ENCODE data around the gene HYCC1.

GRCh38 chr7:23058408-23059096 is 44.6 kb upstream of the HYCC1 start:
- TF ChIP-seq CTCF (IDR thresholded peaks at IDR 0.05), result no peak
- TF ChIP-seq POLR2AphosphoS5 (IDR thresholded peaks at IDR 0.05; ENCODE audit: low read depth, low read length), result no peak
- TF ChIP-seq SIN3A (IDR thresholded peaks at IDR 0.05; ENCODE audit: borderline replicate concordance, insufficient read depth, low read depth, low read length), result no peak
- TF ChIP-seq, protein P1, sequence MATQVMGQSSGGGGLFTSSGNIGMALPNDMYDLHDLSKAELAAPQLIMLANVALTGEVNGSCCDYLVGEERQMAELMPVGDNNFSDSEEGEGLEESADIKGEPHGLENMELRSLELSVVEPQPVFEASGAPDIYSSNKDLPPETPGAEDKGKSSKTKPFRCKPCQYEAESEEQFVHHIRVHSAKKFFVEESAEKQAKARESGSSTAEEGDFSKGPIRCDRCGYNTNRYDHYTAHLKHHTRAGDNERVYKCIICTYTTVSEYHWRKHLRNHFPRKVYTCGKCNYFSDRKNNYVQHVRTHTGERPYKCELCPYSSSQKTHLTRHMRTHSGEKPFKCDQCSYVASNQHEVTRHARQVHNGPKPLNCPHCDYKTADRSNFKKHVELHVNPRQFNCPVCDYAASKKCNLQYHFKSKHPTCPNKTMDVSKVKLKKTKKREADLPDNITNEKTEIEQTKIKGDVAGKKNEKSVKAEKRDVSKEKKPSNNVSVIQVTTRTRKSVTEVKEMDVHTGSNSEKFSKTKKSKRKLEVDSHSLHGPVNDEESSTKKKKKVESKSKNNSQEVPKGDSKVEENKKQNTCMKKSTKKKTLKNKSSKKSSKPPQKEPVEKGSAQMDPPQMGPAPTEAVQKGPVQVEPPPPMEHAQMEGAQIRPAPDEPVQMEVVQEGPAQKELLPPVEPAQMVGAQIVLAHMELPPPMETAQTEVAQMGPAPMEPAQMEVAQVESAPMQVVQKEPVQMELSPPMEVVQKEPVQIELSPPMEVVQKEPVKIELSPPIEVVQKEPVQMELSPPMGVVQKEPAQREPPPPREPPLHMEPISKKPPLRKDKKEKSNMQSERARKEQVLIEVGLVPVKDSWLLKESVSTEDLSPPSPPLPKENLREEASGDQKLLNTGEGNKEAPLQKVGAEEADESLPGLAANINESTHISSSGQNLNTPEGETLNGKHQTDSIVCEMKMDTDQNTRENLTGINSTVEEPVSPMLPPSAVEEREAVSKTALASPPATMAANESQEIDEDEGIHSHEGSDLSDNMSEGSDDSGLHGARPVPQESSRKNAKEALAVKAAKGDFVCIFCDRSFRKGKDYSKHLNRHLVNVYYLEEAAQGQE (IDR thresholded peaks at IDR 0.05; ENCODE audit: insufficient read depth in 1 of 2, low read depth in 2 of 2, low read length in 1 of 2), result no peak
- no peak for TF ChIP-seq TCF7L2 (IDR thresholded peaks at IDR 0.05; ENCODE audit: low read depth, low read length)

Measured in Panc1 (cell line).